ENCODE results near the gene ZBTB9.

DNA sequence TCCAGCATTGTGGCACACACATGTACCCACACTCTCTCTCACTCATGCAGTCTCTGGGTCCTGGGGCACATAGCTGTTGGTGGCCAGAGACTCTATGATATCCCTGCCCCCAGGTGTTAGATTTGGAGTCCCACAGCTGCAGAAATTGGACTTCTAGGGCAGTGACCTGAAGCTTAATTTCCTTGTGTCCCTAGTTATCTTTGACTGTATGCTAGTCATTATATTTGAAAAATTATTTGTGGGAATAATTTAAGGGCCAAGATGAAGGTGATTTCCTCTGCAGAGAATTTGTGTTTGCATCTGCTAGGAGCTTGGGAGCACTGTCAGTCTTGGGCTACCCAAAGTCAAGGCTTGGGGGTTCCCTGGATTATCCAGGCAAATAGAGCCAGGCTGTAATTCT lies 50.1 kb downstream of the ZBTB9 start:
- TF ChIP-seq, protein P1, sequence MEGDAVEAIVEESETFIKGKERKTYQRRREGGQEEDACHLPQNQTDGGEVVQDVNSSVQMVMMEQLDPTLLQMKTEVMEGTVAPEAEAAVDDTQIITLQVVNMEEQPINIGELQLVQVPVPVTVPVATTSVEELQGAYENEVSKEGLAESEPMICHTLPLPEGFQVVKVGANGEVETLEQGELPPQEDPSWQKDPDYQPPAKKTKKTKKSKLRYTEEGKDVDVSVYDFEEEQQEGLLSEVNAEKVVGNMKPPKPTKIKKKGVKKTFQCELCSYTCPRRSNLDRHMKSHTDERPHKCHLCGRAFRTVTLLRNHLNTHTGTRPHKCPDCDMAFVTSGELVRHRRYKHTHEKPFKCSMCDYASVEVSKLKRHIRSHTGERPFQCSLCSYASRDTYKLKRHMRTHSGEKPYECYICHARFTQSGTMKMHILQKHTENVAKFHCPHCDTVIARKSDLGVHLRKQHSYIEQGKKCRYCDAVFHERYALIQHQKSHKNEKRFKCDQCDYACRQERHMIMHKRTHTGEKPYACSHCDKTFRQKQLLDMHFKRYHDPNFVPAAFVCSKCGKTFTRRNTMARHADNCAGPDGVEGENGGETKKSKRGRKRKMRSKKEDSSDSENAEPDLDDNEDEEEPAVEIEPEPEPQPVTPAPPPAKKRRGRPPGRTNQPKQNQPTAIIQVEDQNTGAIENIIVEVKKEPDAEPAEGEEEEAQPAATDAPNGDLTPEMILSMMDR (IDR thresholded peaks at IDR 0.05; ENCODE audit: low read length), result no peak
- TF ChIP-seq EZH2 (IDR thresholded peaks at IDR 0.05; ENCODE audit: borderline replicate concordance, low read length), result no peak

All from OCI-LY1 (cell line).